CD4-positive, alpha-beta T cell (primary cell): ENCODE measurements around the gene C3orf20. TPM values are rescaled to one million over a fixed set of nuclear protein-coding genes. Genes with fewer than 3 reads are reported as not detected.

Source experiments
- ATAC-seq: fragments of 200-7000 bp; cut with Tn5 transposase; one replicate; pipeline ENCODE4 v1.10.0; 2022; ENCODE audit warnings: mild to moderate bottlenecking; ENCODE audit not compliant: poor library complexity
- CTCF ChIA-PET: fragments of 350-600 bp; sonication (Branson Sonifier 250); formaldehyde crosslinking; loops from one replicate; lab custom pipeline; 2021; ENCODE audit warnings: antibody characterized with exemption, inconsistent platforms; lab: Charles Lee
- POLR2A ChIA-PET: fragments of 350-600 bp; sonication (Branson Sonifier 250); formaldehyde crosslinking; loops from one replicate; lab custom pipeline; 2021; ENCODE audit warnings: antibody characterized with exemption, inconsistent platforms; lab: Charles Lee
- DNase-seq, 14 experiments: peaks; one replicate each; pipeline ENCODE4 v3.0.0-alpha.2; 2013 to 2020; ENCODE audit warnings: mixed read lengths in 2 of 14
- H3K27ac ChIP-seq, 2 donors: one replicate each; pipeline versions ENCODE4 v1.5.1 to v1.7.0; 2013; ENCODE audit warnings: low read length in 2 of 2, low read depth in 1 of 2, mild to moderate bottlenecking in 1 of 2
- H3K27me3 ChIP-seq, 2 experiments: 1 replicate in 1 of 2; 2 replicates in 1 of 2; pipeline versions ENCODE4 v1.6.1 to v1.7.0; 2013; ENCODE audit warnings: low read length in 2 of 2, control low read depth in 1 of 2, mild to moderate bottlenecking in 1 of 2, moderate library complexity in 1 of 2; ENCODE audit not compliant: insufficient read depth in 2 of 2, control insufficient read depth in 1 of 2
- H3K36me3 ChIP-seq: one replicate; pipeline ENCODE4 v1.6.1; 2013; ENCODE audit warnings: low read length, control low read depth; ENCODE audit not compliant: insufficient read depth
- H3K4me1 ChIP-seq: one replicate; pipeline ENCODE4 v1.6.1; 2013; ENCODE audit warnings: low read length, control low read depth; ENCODE audit not compliant: insufficient read depth
- H3K4me3 ChIP-seq: one replicate; pipeline ENCODE4 v1.5.1; 2013; ENCODE audit warnings: mild to moderate bottlenecking, low read length, moderate library complexity
- H3K9me3 ChIP-seq, 2 experiments: 1 replicate in 1 of 2; 2 replicates in 1 of 2; pipeline versions ENCODE4 v1.6.1 to v1.7.0; 2013; ENCODE audit warnings: low read length in 2 of 2, mild to moderate bottlenecking in 2 of 2, control low read depth in 1 of 2, moderate library complexity in 1 of 2; ENCODE audit not compliant: control insufficient read depth in 1 of 2, insufficient read depth in 1 of 2
- H3K27ac Mint-ChIP-seq: one replicate; pipeline ENCODE4 v1.8.0; 2020; ENCODE audit warnings: mixed read lengths
- H3K27me3 Mint-ChIP-seq: one replicate; pipeline ENCODE4 v1.8.0; 2021; ENCODE audit warnings: mixed read lengths
- H3K36me3 Mint-ChIP-seq: one replicate; pipeline ENCODE4 v1.8.0; 2021; ENCODE audit warnings: low read depth, mixed read lengths
- H3K4me1 Mint-ChIP-seq: one replicate; pipeline ENCODE4 v1.8.0; 2021; ENCODE audit warnings: low read depth, mixed read lengths
- H3K4me3 Mint-ChIP-seq: one replicate; pipeline ENCODE4 v1.8.0; 2020; ENCODE audit warnings: mild to moderate bottlenecking, mixed read lengths
- H3K9me3 Mint-ChIP-seq: one replicate; pipeline ENCODE4 v1.8.0; 2020; ENCODE audit warnings: mixed read lengths
- CTCF ChIP-seq: fragments of 200-600 bp; IDR thresholded peaks from one replicate; pipeline ENCODE4 v1.8.0; 2022; ENCODE audit warnings: antibody characterized with exemption, mild to moderate bottlenecking
- intact Hi-C, 2 experiments: fragments of 100-400 bp; cut with DNase I in 1 of 2; cut with micrococcal nuclease in 1 of 2; formaldehyde crosslinking; loops; one replicate each; pipeline versions ENCODE4 v1.15.1 to v1.9.0; 2023 to 2025; cut with DNase I, micrococcal nuclease
- total RNA-seq, 174 experiments: library from RNA in 2 of 174; stranded (reverse) in 2 of 174; gene quantifications; one replicate each; pipeline ENCODE4 v1.2.3 and lab custom pipeline; 2021 to 2026

The C3orf20 gene
- total RNA-seq, 2 experiments from 2014 or later: 0.14 TPM; not detected in 1

GRCh38 chr3:14761866-14762265 is 86.9 kb downstream of the C3orf20 start:
- intact Hi-C loops: no loop called here
- TF ChIP-seq CTCF: no peak
- H3K9me3 Mint-ChIP-seq: no peaks in the 10 kb centered on the region
- ChIA-PET POLR2A (no interaction called here), CTCF (no interaction called here)
- H3K4me1 Mint-ChIP-seq: peaks cover 4% of the 10 kb centered on the region
- H3K27me3 ChIP-seq: no peaks in the 10 kb centered on the region
- H3K27ac ChIP-seq: no peak overlapping the region
- no peak overlapping the region for H3K4me3 Mint-ChIP-seq
- H3K36me3 ChIP-seq: no peaks in the 10 kb centered on the region
- no peak overlapping the region for H3K27ac Mint-ChIP-seq
- no peaks in the 10 kb centered on the region for H3K27me3 Mint-ChIP-seq
- ATAC-seq (no peak), DNase-seq (no peak)
- H3K36me3 Mint-ChIP-seq: no peaks in the 10 kb centered on the region
- H3K4me3 ChIP-seq: no peak overlapping the region
- H3K9me3 ChIP-seq: no peaks in the 10 kb centered on the region
- H3K4me1 ChIP-seq: peaks cover 4% of the 10 kb centered on the region

- no peak overlapping the region for H3K4me3 ChIP-seq
- Mint-ChIP-seq H3K27me3 (no peaks in the 10 kb centered on the region), H3K4me1 (peaks cover 4% of the 10 kb centered on the region), H3K4me3 (no peak overlapping the region), H3K27ac (no peak overlapping the region), H3K9me3 (no peaks in the 10 kb centered on the region), H3K36me3 (no peaks in the 10 kb centered on the region)
- H3K4me1 ChIP-seq: peaks cover 4% of the 10 kb centered on the region
- H3K36me3 ChIP-seq: no peaks in the 10 kb centered on the region
- intact Hi-C loops: no loop called here
- H3K27ac ChIP-seq: no peak overlapping the region
- no peaks in the 10 kb centered on the region for H3K9me3 ChIP-seq
- no peak for ATAC-seq
- CTCF ChIA-PET: no interaction called here
- TF ChIP-seq CTCF: no peak
- POLR2A ChIA-PET: no interaction called here
- DNase-seq: no peak
- no peaks in the 10 kb centered on the region for H3K27me3 ChIP-seq
These were observed 87.8 kb downstream of the C3orf20 start for GRCh38 chr3:14762701-14763100.

DNA sequence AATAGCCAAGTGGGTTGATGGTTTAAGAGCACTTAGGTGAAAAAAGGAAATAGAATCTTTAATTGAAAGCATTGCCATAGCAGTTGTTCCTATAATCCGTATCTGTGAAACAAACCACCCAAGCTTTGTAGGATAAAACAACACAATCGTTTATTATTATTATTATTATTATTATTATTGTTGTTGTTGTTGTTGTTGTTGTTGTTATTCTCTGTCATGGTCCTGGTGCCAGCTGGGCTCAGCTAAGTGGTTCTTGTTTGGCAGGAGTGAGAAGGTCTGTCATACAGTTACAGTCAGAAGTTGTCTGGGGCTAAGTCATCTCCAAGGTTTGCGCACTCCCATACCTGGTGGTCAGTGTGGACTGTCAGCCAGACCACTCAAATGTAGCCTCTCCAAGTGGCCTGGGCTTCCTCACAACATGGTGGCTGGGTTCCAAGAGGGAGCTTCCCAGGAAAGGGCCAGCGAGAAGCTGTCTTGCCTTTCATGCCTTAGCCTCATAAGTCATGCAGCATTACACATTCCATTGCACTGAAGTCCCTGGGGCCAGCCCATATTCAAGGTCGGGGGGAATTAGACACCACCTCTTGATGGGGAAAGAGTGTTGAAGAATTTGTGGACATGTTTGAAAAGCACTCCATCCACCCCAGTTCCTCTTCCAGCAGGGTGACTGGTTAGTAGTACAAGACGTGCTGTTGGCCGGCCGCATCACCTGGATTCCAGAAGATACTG is 89.6 kb downstream of the C3orf20 start:
- H3K4me1 ChIP-seq: peaks cover 4% of the 10 kb centered on the region
- H3K27ac Mint-ChIP-seq: no peak overlapping the region
- H3K4me3 ChIP-seq: no peak overlapping the region
- H3K4me1 Mint-ChIP-seq: peaks cover 4% of the 10 kb centered on the region
- no peaks in the 10 kb centered on the region for H3K27me3 ChIP-seq
- no peak overlapping the region for H3K4me3 Mint-ChIP-seq
- ATAC-seq (no peak), DNase-seq (no peak)
- TF ChIP-seq CTCF: no peak
- CTCF ChIA-PET: no interaction called here
- no peaks in the 10 kb centered on the region for H3K9me3 Mint-ChIP-seq
- H3K36me3 ChIP-seq: no peaks in the 10 kb centered on the region
- peaks cover 5% of the 10 kb centered on the region for H3K27me3 Mint-ChIP-seq
- no peak overlapping the region for H3K27ac ChIP-seq
- POLR2A ChIA-PET: no interaction called here
- H3K9me3 ChIP-seq: no peaks in the 10 kb centered on the region
- intact Hi-C loops: no loop called here
- no peaks in the 10 kb centered on the region for H3K36me3 Mint-ChIP-seq
